ENCODE data around the gene CCDC97. TPM values are rescaled to one million over a fixed set of nuclear protein-coding genes. Genes with fewer than 3 reads are reported as not detected.

The CCDC97 gene
- polyA plus RNA-seq, 1 of the 3 experiments (the other 2 are of a cell fraction), result 9.6 TPM

DNA sequence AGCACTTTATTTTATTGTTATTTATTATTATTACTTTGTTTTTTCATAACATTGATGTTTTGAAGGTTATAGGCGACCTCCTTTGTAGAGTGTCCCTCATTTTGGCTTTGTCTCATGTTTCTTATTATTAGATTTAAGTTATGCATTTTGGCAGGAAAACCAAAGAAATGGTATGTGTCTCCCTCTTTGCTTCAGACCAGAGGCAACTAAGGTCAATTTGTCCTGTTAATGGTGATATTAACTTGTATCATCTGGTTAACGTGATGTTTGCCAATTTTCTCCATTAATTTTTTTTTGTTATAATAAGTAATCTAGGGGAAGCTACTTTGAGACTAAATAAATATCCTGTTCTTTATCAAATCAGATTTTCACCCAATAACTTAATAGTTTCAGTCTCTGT lies 62.5 kb downstream of the CCDC97 start:
- CTCF ChIA-PET, result interaction anchor here (1.4 to 1.8 kb wide), 3 partner anchors 18 to 51 kb away, joined by 3 to 12 read pairs (median 4); partner anchors contain the start of gene TGFB1
- no peak overlapping the region for H3K27ac ChIP-seq (ENCODE audit: low read depth in 2 of 2, low read length in 1 of 2)
- H3K27me3 ChIP-seq (ENCODE audit: insufficient read depth), result no peaks in the 10 kb centered on the region
- H2AFZ ChIP-seq (ENCODE audit: low read depth), result no peak overlapping the region
- peaks cover 11 to 14% of the 10 kb centered on the region in 2 experiments; a peak in 3 of 4 replicates for H3K4me1 ChIP-seq (ENCODE audit: control insufficient read depth in 1 of 2, insufficient read depth in 2 of 2, low read depth in 1 of 2, low read length in 1 of 2)
- peaks cover 0 to 3% of the 10 kb centered on the region in 2 experiments for H3K36me3 ChIP-seq (replicated peaks in 1 of 2; ENCODE audit: control insufficient read depth in 1 of 2, insufficient read depth in 2 of 2, low read length in 1 of 2)
- H4K20me1 ChIP-seq (ENCODE audit: insufficient read depth), result peaks cover 19% of the 10 kb centered on the region; the same call in 1 of the 2 replicates
- no peaks in the 10 kb centered on the region for H3K9me2 ChIP-seq
- 54% methylated on average over 2 of the region's 2 CpGs for WGBS (ENCODE audit: low lambda C conversion rate)
- no peak for DNase-seq
- H3K4me3 ChIP-seq (ENCODE audit: low read depth in 2 of 2, low read length in 1 of 2), result no peak overlapping the region
- peaks cover 23% of the 10 kb centered on the region for H3F3A ChIP-seq (replicated peaks; ENCODE audit: insufficient read depth)
- no peak overlapping the region for H3K9ac ChIP-seq
- peaks cover 41% of the 10 kb centered on the region; the same call in 1 of the 2 replicates for H3K79me2 ChIP-seq (ENCODE audit: insufficient read depth)
- H3K9me3 ChIP-seq, result no peaks in the 10 kb centered on the region
- no peak overlapping the region for H3K4me2 ChIP-seq
- POLR2A ChIA-PET, result interaction anchor here (0.6 kb wide), 1 partner anchor 27 kb away, joined by 3 read pairs; no protein-coding TSS in a partner anchor
- TF ChIP-seq SMC3 (IDR thresholded peaks at IDR 0.05; ENCODE audit: low read depth, low read length) (no peak), FOSL2 (IDR thresholded peaks at IDR 0.05; ENCODE audit: borderline replicate concordance, low read depth) (no peak), GATA2 (CRISPR knock-in tag; IDR thresholded peaks at IDR 0.05) (no peak), TCF12 (IDR thresholded peaks at IDR 0.05) (no peak), YY1 (IDR thresholded peaks at IDR 0.05; ENCODE audit: low read depth) (no peak), MXI1 (IDR thresholded peaks at IDR 0.05; ENCODE audit: low read depth, low read length) (no peak)

DNA sequence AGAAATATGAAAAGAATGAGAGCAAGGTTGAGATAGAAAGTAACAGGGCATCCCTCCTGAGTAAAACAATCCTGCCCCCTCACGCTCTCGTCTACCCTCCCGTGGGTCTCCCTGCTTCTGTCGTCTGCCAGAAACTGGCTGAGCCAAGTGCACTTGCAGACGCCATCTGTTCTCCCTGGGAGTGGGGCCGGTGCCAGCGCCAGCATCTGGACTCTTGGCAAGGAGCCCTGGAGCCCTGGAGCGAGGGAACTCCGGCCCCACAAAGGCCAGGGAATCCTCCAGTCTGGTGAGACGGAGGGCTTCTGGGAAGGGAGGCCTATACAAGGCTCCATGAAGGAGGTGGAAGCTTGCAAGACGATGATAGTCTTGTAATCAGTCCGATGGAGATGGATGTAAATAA lies 64.0 kb downstream of the CCDC97 start:
- Histone ChIP-seq H3K9me3 (no peaks in the 10 kb centered on the region), H3K9me2 (no peaks in the 10 kb centered on the region), H3K79me2 (ENCODE audit: insufficient read depth) (peaks cover 34% of the 10 kb centered on the region; the same call in 1 of the 2 replicates), H3K4me2 (0 out of 2 replicates have a peak overlapping the region, but pooled peaks have one; percentile 24), H2AFZ (ENCODE audit: low read depth) (no peak overlapping the region), H4K20me1 (ENCODE audit: insufficient read depth) (peaks cover 15% of the 10 kb centered on the region; the same call in 1 of the 2 replicates), H3K36me3 (replicated peaks in 1 of 2; ENCODE audit: control insufficient read depth in 1 of 2, insufficient read depth in 2 of 2, low read length in 1 of 2) (no peaks in the 10 kb centered on the region), H3K4me1 (ENCODE audit: control insufficient read depth in 1 of 2, insufficient read depth in 2 of 2, low read depth in 1 of 2, low read length in 1 of 2) (peaks cover 6 to 11% of the 10 kb centered on the region in 2 experiments; a peak in 3 of 4 replicates), H3K27me3 (ENCODE audit: insufficient read depth) (no peaks in the 10 kb centered on the region), H3K9ac (no peak overlapping the region), H3F3A (replicated peaks; ENCODE audit: insufficient read depth) (peaks cover 15% of the 10 kb centered on the region), H3K27ac (ENCODE audit: low read depth in 2 of 2, low read length in 1 of 2) (peak overlapping the region; percentile 26 to 63; a peak in 3 of 4 replicates), H3K4me3 (ENCODE audit: low read depth in 2 of 2, low read length in 1 of 2) (no peak overlapping the region)
- ChIA-PET CTCF (interaction anchor here (1.4 kb wide), 1 partner anchor 52 kb away, joined by 3 read pairs; no protein-coding TSS in a partner anchor), POLR2A (no interaction called here)
- WGBS (ENCODE audit: low lambda C conversion rate), result 25% methylated on average over 8 of the region's 12 CpGs
- DNase-seq, result peak; percentile 94
- TF ChIP-seq RXRA (IDR thresholded peaks at IDR 0.05; ENCODE audit: borderline replicate concordance, low read depth) (peak; percentile 97), JUND (IDR thresholded peaks at IDR 0.05) (peak; percentile 63), NFIC (IDR thresholded peaks at IDR 0.05; ENCODE audit: borderline replicate concordance) (peak; percentile 100), RCOR1 (IDR thresholded peaks at IDR 0.05; ENCODE audit: low read length) (peak; percentile 96), EP300 (IDR thresholded peaks at IDR 0.05; ENCODE audit: borderline replicate concordance in 1 of 2, low read depth in 1 of 2, low read length in 1 of 2) (peak; percentile 78 to 79; a peak in 2 of 4 replicates), MEF2A (IDR thresholded peaks at IDR 0.05; ENCODE audit: borderline replicate concordance, low read depth) (peak; percentile 23; the same call in 1 of the 2 replicates), FOXJ3 (CRISPR knock-in tag; IDR thresholded peaks at IDR 0.05) (peak; percentile 65; the same call in 1 of the 2 replicates), TEAD4 (IDR thresholded peaks at IDR 0.05; ENCODE audit: borderline replicate concordance, insufficient read depth) (peak; percentile 83), ELF1 (IDR thresholded peaks at IDR 0.05) (no peak), CHD2 (IDR thresholded peaks at IDR 0.05; ENCODE audit: low read length, partially characterized antibody) (peak; percentile 86), FOXM1 (IDR thresholded peaks at IDR 0.05; ENCODE audit: low read depth) (no peak), SIN3A (IDR thresholded peaks at IDR 0.05; ENCODE audit: borderline replicate concordance, low read depth, low read length) (peak; percentile 92; the same call in 1 of the 2 replicates), GABPA (IDR thresholded peaks at IDR 0.05; ENCODE audit: low read depth) (peak; percentile 32; the same call in 1 of the 2 replicates), GATA2 (CRISPR knock-in tag; IDR thresholded peaks at IDR 0.05) (no peak), POLR2AphosphoS5 (IDR thresholded peaks at IDR 0.05; ENCODE audit: low read depth, low read length) (peak; percentile 88), TCF12 (IDR thresholded peaks at IDR 0.05) (peak; percentile 100)
- TF ChIP-seq, protein P1, sequence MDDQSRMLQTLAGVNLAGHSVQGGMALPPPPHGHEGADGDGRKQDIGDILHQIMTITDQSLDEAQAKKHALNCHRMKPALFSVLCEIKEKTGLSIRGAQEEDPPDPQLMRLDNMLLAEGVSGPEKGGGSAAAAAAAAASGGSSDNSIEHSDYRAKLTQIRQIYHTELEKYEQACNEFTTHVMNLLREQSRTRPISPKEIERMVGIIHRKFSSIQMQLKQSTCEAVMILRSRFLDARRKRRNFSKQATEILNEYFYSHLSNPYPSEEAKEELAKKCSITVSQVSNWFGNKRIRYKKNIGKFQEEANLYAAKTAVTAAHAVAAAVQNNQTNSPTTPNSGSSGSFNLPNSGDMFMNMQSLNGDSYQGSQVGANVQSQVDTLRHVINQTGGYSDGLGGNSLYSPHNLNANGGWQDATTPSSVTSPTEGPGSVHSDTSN (IDR thresholded peaks at IDR 0.05), result peak; percentile 81
- TF ChIP-seq, protein P2, sequence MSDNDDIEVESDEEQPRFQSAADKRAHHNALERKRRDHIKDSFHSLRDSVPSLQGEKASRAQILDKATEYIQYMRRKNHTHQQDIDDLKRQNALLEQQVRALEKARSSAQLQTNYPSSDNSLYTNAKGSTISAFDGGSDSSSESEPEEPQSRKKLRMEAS (IDR thresholded peaks at IDR 0.05; ENCODE audit: low read depth), result peak; percentile 59; the same call in 1 of the 2 replicates
- TF ChIP-seq, protein P3, sequence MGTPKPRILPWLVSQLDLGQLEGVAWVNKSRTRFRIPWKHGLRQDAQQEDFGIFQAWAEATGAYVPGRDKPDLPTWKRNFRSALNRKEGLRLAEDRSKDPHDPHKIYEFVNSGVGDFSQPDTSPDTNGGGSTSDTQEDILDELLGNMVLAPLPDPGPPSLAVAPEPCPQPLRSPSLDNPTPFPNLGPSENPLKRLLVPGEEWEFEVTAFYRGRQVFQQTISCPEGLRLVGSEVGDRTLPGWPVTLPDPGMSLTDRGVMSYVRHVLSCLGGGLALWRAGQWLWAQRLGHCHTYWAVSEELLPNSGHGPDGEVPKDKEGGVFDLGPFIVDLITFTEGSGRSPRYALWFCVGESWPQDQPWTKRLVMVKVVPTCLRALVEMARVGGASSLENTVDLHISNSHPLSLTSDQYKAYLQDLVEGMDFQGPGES (IDR thresholded peaks at IDR 0.05; ENCODE audit: low read depth, low read length), result no peak
- TF ChIP-seq, protein P4, sequence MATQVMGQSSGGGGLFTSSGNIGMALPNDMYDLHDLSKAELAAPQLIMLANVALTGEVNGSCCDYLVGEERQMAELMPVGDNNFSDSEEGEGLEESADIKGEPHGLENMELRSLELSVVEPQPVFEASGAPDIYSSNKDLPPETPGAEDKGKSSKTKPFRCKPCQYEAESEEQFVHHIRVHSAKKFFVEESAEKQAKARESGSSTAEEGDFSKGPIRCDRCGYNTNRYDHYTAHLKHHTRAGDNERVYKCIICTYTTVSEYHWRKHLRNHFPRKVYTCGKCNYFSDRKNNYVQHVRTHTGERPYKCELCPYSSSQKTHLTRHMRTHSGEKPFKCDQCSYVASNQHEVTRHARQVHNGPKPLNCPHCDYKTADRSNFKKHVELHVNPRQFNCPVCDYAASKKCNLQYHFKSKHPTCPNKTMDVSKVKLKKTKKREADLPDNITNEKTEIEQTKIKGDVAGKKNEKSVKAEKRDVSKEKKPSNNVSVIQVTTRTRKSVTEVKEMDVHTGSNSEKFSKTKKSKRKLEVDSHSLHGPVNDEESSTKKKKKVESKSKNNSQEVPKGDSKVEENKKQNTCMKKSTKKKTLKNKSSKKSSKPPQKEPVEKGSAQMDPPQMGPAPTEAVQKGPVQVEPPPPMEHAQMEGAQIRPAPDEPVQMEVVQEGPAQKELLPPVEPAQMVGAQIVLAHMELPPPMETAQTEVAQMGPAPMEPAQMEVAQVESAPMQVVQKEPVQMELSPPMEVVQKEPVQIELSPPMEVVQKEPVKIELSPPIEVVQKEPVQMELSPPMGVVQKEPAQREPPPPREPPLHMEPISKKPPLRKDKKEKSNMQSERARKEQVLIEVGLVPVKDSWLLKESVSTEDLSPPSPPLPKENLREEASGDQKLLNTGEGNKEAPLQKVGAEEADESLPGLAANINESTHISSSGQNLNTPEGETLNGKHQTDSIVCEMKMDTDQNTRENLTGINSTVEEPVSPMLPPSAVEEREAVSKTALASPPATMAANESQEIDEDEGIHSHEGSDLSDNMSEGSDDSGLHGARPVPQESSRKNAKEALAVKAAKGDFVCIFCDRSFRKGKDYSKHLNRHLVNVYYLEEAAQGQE (IDR thresholded peaks at IDR 0.05; ENCODE audit: low read depth, low read length), result peak; percentile 43

Data from SK-N-SH (cell line).